CMK (cell line): Measurements from ENCODE around the gene HSPA6.
"Not testable (repeated sequence)": the region's sequence is repeated elsewhere in the genome, so short reads cannot be mapped to it uniquely, and the experiment has no call there.

Experiments
- DNase-seq: peaks from one replicate; pipeline ENCODE4 v3.0.0-alpha.2; 2010; ENCODE audit warnings: low read depth

Gene HSPA6

GRCh38 chr1:161560960-161561715 is 36.8 kb downstream of the HSPA6 start:
- not testable (repeated sequence) for DNase-seq

DNA sequence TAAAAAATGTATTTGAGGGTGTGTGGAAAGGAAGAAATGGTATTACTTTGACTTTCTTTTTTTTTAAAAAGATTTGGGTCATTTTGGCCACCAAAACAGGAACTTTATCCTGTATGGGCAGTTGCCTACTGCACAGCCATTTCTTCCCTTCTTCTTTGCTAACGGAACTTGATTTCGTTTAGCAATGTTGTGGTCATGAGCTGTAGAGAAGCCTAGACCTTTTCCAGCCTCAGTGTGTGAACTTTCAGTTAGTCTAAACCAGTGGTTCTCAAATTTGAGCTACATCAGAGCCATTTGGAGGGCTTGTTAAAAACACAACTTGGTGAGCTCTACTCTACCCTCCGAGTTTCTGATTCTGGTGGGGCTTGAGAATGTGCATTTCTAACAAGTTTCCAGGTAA is 38.1 kb downstream of the HSPA6 start:
- not testable (repeated sequence) for DNase-seq

DNA sequence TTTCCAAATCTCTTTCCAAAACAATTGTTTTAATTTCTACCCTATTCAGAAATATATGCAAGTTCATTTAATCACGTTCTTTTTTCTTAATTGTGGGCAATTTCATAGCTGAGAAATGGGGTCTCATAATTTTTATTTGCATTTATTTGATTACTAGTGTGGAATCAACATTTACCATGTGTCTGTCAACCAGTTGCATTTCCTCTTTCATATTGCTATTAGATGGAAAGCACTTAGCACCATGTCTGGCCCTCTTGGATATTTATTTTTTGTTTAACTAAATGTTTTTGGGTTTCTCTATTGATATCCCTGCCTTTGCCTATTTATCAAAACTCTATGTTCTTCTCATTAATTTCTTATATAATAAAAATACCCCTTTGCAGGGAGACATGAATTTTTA is 39.2 kb downstream of the HSPA6 start:
- not testable (repeated sequence) for DNase-seq

GRCh38 chr1:161566602-161566960 is 42.2 kb downstream of the HSPA6 start:
- not testable (repeated sequence) for DNase-seq

DNA sequence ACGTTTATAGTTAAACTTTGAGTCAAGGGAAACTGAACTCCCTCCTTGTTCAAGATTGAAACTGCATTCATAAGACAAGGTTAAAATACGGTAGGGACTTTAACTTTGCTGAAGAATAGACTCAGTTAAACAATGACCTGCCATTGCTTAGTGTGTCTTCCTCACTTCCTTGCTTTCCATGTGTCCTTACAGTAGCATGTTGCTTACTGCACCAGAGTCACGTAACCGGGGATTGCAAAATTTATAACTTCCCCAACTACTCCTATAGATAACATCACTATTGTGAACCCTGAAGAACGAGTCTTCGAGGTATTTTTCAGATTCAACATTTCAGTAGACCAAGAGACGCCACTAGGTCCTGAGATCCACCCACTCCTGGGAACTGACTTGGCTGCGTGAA is 47.4 kb downstream of the HSPA6 start:
- DNase-seq = not testable (repeated sequence)
